MM.1S (cell line): ENCODE data around the gene KCNQ5.

Experiments
- EZH2 ChIP-seq: fragments of 300-600 bp; sonication (generic); optimal IDR thresholded peaks from 2 replicates; pipeline ENCODE3; 2017; ENCODE audit warnings: low read depth, mild to moderate bottlenecking, antibody characterized with exemption, low read length, mixed read lengths
- TF ChIP-seq, protein P1 (sequence below): fragments of 300-600 bp; sonication (generic); IDR thresholded peaks from 2 replicates; pipeline ENCODE4 v1.5.1; 2016; ENCODE audit warnings: antibody characterized with exemption, low read length, mixed read lengths

- TF ChIP-seq, protein P1, sequence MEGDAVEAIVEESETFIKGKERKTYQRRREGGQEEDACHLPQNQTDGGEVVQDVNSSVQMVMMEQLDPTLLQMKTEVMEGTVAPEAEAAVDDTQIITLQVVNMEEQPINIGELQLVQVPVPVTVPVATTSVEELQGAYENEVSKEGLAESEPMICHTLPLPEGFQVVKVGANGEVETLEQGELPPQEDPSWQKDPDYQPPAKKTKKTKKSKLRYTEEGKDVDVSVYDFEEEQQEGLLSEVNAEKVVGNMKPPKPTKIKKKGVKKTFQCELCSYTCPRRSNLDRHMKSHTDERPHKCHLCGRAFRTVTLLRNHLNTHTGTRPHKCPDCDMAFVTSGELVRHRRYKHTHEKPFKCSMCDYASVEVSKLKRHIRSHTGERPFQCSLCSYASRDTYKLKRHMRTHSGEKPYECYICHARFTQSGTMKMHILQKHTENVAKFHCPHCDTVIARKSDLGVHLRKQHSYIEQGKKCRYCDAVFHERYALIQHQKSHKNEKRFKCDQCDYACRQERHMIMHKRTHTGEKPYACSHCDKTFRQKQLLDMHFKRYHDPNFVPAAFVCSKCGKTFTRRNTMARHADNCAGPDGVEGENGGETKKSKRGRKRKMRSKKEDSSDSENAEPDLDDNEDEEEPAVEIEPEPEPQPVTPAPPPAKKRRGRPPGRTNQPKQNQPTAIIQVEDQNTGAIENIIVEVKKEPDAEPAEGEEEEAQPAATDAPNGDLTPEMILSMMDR, result no peak
- no peak for TF ChIP-seq EZH2
Measured at GRCh38 chr6:73043446-73043845, 421.6 kb downstream of the KCNQ5 start.
